PC-3 (cell line): ENCODE results near the gene CCM2. TPM values are rescaled to one million over a fixed set of nuclear protein-coding genes. Genes with fewer than 3 reads are reported as not detected.

Experiments
- ATAC-seq: fragments of 200-7000 bp; cut with Tn5 transposase; 2 replicates; pipeline ENCODE4 v1.9.1; 2020; ENCODE audit warnings: mild to moderate bottlenecking, moderate library complexity
- BruUV-seq: library from RNA; stranded (reverse); fragments of 400-500 nt; replicated peaks from 2 replicates; lab custom pipeline; 2021; lab: Mats Ljungman, UMichigan
- CTCF ChIA-PET: fragments of 300-600 bp; sonication (Branson Sonifier 250); formaldehyde crosslinking; loops from one replicate; lab custom pipeline; 2022; ENCODE audit warnings: antibody characterized with exemption; lab: Charles Lee
- POLR2A ChIA-PET: fragments of 300-600 bp; sonication (Branson Sonifier 250); formaldehyde crosslinking; loops from one replicate; lab custom pipeline; 2022; ENCODE audit warnings: antibody characterized with exemption; ENCODE audit not compliant: unreplicated experiment; lab: Charles Lee
- DNase-seq: peaks from one replicate; pipeline ENCODE4 v3.0.0-alpha.2; 2015
- H2AFZ ChIP-seq: fragments of 300-600 bp; sonication (generic); 2 replicates; pipeline ENCODE4 v1.6.0; 2016; ENCODE audit warnings: antibody characterized with exemption, low read length
- H3F3A ChIP-seq: fragments of 300-600 bp; sonication (generic); one replicate; pipeline ENCODE4 v1.6.0; 2017; ENCODE audit warnings: antibody characterized with exemption, low read length, control low read depth, mild to moderate bottlenecking; ENCODE audit not compliant: unreplicated experiment
- H3K27ac ChIP-seq: fragments of 300-600 bp; sonication (generic); 2 replicates; pipeline ENCODE4 v1.5.1; 2016; ENCODE audit warnings: mild to moderate bottlenecking, low read length
- H3K27me3 ChIP-seq: fragments of 300-600 bp; sonication (generic); 2 replicates; pipeline ENCODE4 v1.6.1; 2016; ENCODE audit warnings: low read length, mixed read lengths
- H3K36me3 ChIP-seq: fragments of 300-600 bp; sonication (generic); 2 replicates; pipeline ENCODE4 v1.6.1; 2016; ENCODE audit warnings: low read depth, mixed run types, low read length, mixed read lengths
- H3K4me1 ChIP-seq: fragments of 300-600 bp; sonication (generic); 2 replicates; pipeline ENCODE4 v1.5.1; 2016; ENCODE audit warnings: low read length; ENCODE audit not compliant: insufficient read depth
- H3K4me2 ChIP-seq: fragments of 300-600 bp; sonication (generic); 2 replicates; pipeline ENCODE4 v1.6.0; 2016; ENCODE audit warnings: low read length
- H3K4me3 ChIP-seq: fragments of 300-600 bp; sonication (generic); 2 replicates; pipeline ENCODE4 v1.5.1; 2016; ENCODE audit warnings: mild to moderate bottlenecking, low read length, mixed read lengths
- H3K79me2 ChIP-seq: fragments of 300-600 bp; sonication (generic); 2 replicates; pipeline ENCODE4 v1.6.1; 2017; ENCODE audit warnings: low read length, mixed read lengths
- H3K9ac ChIP-seq: fragments of 300-600 bp; sonication (generic); 2 replicates; pipeline ENCODE4 v1.6.0; 2016; ENCODE audit warnings: mild to moderate bottlenecking, low read length
- H3K9me2 ChIP-seq: fragments of 300-600 bp; sonication (generic); replicated peaks from 2 replicates; pipeline ENCODE4 v1.6.1; 2016; ENCODE audit warnings: mixed run types, low read length, mixed read lengths
- H3K9me3 ChIP-seq: fragments of 300-600 bp; sonication (generic); 2 replicates; pipeline ENCODE4 v1.6.1; 2016; ENCODE audit warnings: low read length, mixed read lengths
- H4K20me1 ChIP-seq: fragments of 300-600 bp; sonication (generic); 2 replicates; pipeline ENCODE4 v1.6.1; 2016; ENCODE audit warnings: low read length, mixed read lengths
- CTCF ChIP-seq: fragments of 300-600 bp; sonication (generic); conservative IDR thresholded peaks from 2 replicates; pipeline ENCODE4 v1.5.1; 2017; ENCODE audit warnings: antibody characterized with exemption, low read depth, mild to moderate bottlenecking, low read length
- EZH2 ChIP-seq: fragments of 300-600 bp; sonication (generic); IDR thresholded peaks from one replicate; pipeline ENCODE4 v1.6.1; 2017; ENCODE audit warnings: antibody characterized with exemption, mild to moderate bottlenecking, low read length; ENCODE audit not compliant: unreplicated experiment
- EZH2phosphoT487 ChIP-seq: fragments of 300-600 bp; sonication (generic); IDR thresholded peaks from 2 replicates; pipeline ENCODE4 v1.6.1; 2018; ENCODE audit warnings: mild to moderate bottlenecking, antibody characterized with exemption, low read length, borderline replicate concordance
- intact Hi-C: fragments of 100-400 bp; cut with micrococcal nuclease; formaldehyde crosslinking; loops from 2 replicates; pipeline ENCODE4 v1.9.0; 2023
- total RNA-seq: library from RNA; depleted of rRNA; stranded (reverse); fragments of >200 nt; gene quantifications from 2 replicates; pipeline ENCODE4 v1.2.3, GENCODE V29; 2014

Gene CCM2
- total RNA-seq, 1 experiment from 2014 or later, result 56.6 TPM

- Histone ChIP-seq H3K4me2 (no peak overlapping the region), H3K4me3 (no peak overlapping the region), H2AFZ (no peak overlapping the region), H3K9ac (no peak overlapping the region), H3K9me3 (no peaks in the 10 kb centered on the region), H3K4me1 (no peaks in the 10 kb centered on the region), H3K9me2 (no peaks in the 10 kb centered on the region), H4K20me1 (no peaks in the 10 kb centered on the region), H3K27ac (no peak overlapping the region), H3K79me2 (0 out of 2 replicates have a peak, but pooled peaks cover 9% of the 10 kb centered on the region), H3K27me3 (no peaks in the 10 kb centered on the region), H3K36me3 (no peaks in the 10 kb centered on the region), H3F3A (no peaks in the 10 kb centered on the region)
- intact Hi-C loops, result no loop called here
- ATAC-seq, result no peak
- no peak for DNase-seq
- TF ChIP-seq EZH2phosphoT487 (no peak), CTCF (no peak), EZH2 (no peak)
- CTCF ChIA-PET, result no interaction called here
- POLR2A ChIA-PET, result no interaction called here
- no TSS peak for BruUV-seq
Measured at GRCh38 chr7:45036796-45037195, 36.8 kb downstream of the CCM2 start.

- no TSS peak for BruUV-seq
- H3K9me3 ChIP-seq, result no peaks in the 10 kb centered on the region
- H3K9ac ChIP-seq, result no peak overlapping the region
- H3K4me2 ChIP-seq, result no peak overlapping the region
- no peaks in the 10 kb centered on the region; the same call in 1 of the 2 replicates for H3K36me3 ChIP-seq
- no peak overlapping the region for H3K4me3 ChIP-seq
- H3F3A ChIP-seq, result no peaks in the 10 kb centered on the region
- no peaks in the 10 kb centered on the region for H3K27me3 ChIP-seq
- ChIA-PET CTCF (no interaction called here), POLR2A (no interaction called here)
- no peak overlapping the region for H2AFZ ChIP-seq
- DNase-seq (no peak), ATAC-seq (no peak)
- H3K79me2 ChIP-seq, result 0 out of 2 replicates have a peak, but pooled peaks cover 9% of the 10 kb centered on the region
- TF ChIP-seq EZH2, result no peak
- no peak for TF ChIP-seq CTCF
- no peak for TF ChIP-seq EZH2phosphoT487
- H3K9me2 ChIP-seq, result no peaks in the 10 kb centered on the region
- no peaks in the 10 kb centered on the region for H4K20me1 ChIP-seq
- no peak overlapping the region for H3K27ac ChIP-seq
- intact Hi-C loops, result no loop called here
- H3K4me1 ChIP-seq, result no peaks in the 10 kb centered on the region
Measured at GRCh38 chr7:45037876-45038275, 37.9 kb downstream of the CCM2 start.

GRCh38 chr7:45039106-45039505 is 39.1 kb downstream of the CCM2 start:
- no peak overlapping the region for H3K4me3 ChIP-seq
- no peaks in the 10 kb centered on the region for H3K27me3 ChIP-seq
- H2AFZ ChIP-seq, result no peak overlapping the region
- TF ChIP-seq CTCF (no peak), EZH2phosphoT487 (no peak), EZH2 (no peak)
- H3K9ac ChIP-seq, result no peak overlapping the region
- H3F3A ChIP-seq, result no peaks in the 10 kb centered on the region
- ChIA-PET POLR2A (no interaction called here), CTCF (no interaction called here)
- no peak for ATAC-seq
- no peak overlapping the region for H3K27ac ChIP-seq
- no peak for DNase-seq
- H4K20me1 ChIP-seq, result no peaks in the 10 kb centered on the region
- no peaks in the 10 kb centered on the region for H3K4me1 ChIP-seq
- no TSS peak for BruUV-seq
- H3K36me3 ChIP-seq, result no peaks in the 10 kb centered on the region; the same call in 1 of the 2 replicates
- intact Hi-C loops, result no loop called here
- H3K4me2 ChIP-seq, result no peak overlapping the region
- H3K79me2 ChIP-seq, result 0 out of 2 replicates have a peak, but pooled peaks cover 9% of the 10 kb centered on the region
- H3K9me2 ChIP-seq, result no peaks in the 10 kb centered on the region
- no peaks in the 10 kb centered on the region for H3K9me3 ChIP-seq
